Islet of Langerhans (tissue), 1 donor: Measurements from ENCODE around the gene SFMBT2.
A peak's percentile ranks its signal among the peaks of the same experiment; 100 is the strongest.

Source experiments
- FAIRE-seq: peaks from one replicate; lab custom pipeline; 2011; peaks lifted over from hg19 to GRCh38; lab: Jason Lieb, UNC

The SFMBT2 gene

DNA sequence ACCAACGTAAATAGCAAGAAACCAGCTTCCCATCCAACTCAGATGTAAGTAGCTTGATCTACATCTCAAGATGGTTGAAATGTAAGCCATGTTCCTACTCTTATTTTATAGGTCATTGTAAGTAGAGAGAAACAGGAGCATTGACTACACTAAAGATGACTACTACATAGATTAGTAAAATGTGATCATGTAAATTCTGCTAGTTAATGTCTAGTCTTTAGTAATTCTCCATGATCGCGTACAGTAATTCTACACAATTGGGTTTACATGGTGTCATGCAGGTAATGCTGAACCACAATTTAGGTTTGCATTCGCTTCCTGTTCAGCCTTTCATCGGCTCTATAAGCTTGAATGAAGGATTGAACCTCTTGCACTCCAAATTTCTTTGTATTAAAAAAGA, 14.9 kb upstream of the SFMBT2 start:
- FAIRE-seq: no peak

DNA sequence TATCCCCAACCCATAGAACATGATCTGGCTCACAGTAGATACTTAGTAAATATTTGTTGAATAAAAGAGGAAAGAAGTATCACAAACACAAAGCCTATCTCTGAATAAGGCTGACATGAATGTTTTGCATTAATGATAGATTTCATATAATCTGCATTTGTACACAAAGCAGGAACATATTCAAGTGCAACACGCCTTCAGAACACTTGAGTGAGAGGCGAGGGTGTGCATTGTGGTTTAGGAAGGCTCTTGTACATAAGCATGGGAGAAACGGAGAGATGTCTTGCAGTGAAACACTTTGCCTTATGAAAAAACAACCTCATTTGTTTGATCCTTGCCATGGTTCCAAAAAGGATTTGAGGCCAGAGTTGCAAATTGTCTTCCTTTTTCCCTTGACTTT, 14.1 kb upstream of the SFMBT2 start:
- FAIRE-seq: no peak

DNA sequence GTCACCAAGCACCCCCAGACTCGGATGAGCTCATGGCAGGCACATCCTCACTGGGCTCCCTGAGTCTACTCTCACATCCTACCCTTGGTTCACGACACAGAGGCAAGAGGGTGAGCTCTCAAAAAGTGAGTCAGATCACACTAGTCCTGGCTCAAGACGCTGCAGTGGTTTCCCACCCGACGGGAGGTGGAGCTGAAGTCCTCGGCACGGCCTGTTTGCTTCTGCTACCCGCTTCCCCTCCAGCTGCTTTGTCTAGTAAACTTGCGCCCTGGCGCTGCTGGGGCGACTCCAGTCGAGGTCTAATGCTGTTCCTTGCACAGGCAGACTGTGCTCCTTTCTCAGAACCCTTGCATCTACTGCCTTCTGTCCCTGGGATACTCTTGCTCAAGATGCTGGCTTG, 13.5 kb upstream of the SFMBT2 start:
- no peak for FAIRE-seq

DNA sequence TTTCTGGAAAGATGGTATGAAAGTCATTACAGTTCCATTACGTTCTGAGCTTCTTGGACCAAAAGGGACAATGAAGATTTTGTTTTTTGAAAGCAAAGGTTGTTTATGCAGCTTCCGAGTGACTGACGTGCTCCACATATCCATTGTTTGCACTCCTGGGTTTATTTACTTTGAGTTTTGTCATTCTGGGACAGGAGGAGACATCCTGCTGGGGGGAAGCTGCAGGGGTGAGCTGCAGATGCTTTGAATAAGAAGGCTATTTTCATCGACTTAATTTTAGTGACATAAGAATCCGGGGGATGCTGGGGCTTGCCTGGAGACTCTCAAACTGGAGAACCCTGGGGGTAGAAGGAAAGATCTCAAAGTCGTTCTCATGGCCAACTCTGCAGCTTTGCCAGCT, 12.7 kb upstream of the SFMBT2 start:
- FAIRE-seq: no peak

DNA sequence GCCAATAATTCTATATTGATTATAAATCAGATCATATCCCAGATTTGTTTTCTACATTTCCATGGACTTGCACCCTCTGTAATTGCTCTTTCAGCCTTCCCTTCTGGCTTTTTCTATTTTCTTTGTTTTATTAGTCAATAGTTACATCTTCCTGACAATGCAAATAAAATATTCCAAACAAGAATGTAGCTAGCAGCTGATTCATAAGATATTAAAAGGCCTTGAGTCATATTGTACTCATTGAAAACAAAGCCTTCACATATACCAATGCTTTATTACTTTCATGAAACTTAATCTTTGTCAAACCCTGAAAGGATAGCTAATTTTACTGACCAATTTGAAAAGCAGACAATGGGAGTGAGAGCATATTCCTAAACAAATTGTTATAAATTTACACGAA, 10.7 kb upstream of the SFMBT2 start:
- FAIRE-seq: no peak

DNA sequence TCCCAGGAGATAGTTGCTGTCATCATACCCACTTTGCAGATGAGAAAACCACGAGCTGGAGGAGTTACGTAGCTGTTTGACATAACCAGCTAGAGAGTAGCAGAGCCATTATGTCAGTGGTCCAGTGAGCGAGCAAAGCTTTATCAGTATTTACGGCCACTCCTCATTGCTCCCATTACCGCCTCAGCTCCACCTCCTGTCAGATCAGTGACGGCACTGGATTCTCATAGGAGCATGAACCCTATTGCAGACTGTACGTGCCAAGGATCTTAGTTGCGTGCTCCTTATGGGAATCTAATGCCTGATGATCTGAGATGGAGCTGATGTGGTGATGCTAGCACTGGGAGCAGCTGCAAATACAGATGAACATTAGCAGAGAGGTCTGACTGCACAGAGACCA, 9.2 kb upstream of the SFMBT2 start:
- no peak for FAIRE-seq

DNA sequence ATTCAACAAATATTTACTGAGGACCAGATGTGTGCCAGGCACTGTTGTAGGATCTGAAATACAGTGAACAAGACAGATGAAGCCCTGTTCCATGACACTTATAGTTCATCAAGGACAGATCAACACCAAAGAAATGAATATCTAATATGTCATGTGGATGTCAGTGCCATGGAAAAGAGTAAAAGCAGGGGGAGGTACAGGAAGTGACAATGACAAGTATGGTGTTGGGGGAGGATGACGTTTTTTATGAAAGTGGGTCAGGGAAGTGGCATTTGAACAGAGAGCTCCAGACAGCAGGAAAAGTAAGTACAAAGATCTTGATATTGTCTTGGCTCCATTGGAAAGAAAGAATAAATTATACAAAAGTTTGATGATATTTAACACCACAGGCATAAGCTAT, 7.0 kb upstream of the SFMBT2 start:
- FAIRE-seq: no peak

DNA sequence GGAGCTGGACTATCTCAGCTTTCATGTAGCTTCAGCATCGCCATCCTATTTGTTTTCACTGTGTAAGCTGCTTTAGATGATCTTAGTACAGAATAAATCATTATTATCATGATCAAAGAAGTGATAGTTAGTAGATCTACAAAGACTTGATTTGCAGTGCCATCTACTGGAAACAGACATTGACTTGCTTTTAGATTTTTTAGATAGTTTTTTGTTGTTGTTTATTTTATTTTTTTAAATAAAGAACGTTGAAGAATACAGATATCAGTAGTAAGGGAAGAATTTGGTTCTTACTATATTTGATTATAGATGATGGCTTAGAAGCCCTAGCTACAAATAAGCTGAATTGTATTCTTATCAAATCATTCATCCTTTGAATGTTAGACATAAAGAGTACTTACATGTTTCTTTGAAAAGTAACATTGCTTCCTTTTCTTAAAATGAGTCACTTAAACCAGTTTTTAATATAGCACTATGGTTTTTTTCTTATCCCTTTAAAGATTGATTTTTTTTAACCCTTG, 6.3 kb upstream of the SFMBT2 start:
- FAIRE-seq: peak; percentile 96

DNA sequence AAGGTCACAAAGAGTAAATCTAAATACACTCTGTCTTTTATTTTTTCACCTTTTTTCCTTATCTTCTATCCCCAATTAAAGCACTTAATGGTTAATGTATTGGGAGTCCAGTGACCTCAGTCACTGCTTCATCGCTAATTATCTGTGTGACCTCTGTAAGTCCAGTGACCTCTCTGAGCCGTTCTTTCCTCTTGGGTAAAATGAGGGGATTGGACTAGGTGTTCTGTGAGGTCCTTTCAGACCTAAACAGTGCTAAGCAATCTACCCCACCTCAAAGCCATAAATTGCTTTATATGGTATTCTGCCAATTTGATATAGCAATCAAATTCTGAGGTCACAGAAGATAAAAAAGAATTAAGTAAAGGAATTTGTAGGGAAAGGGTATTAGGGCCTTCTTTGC, 3.9 kb upstream of the SFMBT2 start:
- FAIRE-seq: no peak

DNA sequence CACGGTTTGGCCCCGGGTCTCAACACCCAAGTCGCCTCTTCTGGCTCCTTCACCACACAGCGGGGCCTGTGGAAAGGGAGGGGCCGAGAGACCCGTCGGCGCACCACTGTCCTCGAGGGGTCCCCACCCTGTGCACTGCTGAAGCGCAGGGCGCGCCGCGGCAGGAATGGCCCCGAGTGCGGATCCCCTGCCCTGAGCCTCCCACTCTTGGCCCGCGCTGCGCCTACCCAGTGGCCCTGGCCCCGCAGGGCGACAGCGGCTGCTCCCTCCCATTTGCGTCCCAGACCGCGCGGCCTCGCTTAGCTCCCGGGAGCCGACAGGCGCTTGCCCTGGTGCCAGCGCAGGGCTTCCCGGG, 2.1 kb upstream of the SFMBT2 start:
- FAIRE-seq: no peak

DNA sequence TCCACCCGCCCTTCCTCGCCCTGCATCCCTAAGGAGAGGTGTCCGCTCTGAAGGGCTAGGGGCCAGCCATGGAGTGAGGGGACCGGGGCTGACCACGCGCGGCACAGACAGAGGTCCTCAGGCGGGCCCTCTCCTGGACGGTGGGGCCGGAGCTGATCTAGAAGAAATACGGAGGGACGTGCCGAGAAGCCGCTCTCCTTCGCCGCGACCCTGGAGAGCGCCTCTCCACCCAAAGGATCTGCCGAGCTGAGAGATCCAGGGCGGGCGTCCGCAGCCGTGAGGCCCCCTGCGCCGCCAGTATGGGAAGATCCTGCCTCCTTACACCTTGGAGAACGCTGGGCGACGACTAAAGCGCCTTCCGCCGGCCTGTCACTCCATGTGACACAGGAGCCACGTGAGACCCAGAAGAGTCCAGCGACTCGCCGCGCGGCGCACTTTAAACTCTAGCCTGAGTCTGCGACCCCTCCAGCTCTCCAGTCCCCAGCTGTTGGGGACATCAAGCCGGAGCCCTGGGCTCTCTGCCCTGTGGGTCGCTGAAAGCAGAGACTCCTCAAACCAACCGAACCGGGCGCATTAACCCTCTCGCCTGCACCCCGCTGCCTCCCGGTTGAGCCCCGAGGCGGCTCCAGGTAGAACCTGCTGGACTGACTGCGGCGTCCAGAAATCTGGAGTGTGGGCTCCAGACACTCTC, 1.5 kb upstream of the SFMBT2 start:
- no peak for FAIRE-seq

DNA sequence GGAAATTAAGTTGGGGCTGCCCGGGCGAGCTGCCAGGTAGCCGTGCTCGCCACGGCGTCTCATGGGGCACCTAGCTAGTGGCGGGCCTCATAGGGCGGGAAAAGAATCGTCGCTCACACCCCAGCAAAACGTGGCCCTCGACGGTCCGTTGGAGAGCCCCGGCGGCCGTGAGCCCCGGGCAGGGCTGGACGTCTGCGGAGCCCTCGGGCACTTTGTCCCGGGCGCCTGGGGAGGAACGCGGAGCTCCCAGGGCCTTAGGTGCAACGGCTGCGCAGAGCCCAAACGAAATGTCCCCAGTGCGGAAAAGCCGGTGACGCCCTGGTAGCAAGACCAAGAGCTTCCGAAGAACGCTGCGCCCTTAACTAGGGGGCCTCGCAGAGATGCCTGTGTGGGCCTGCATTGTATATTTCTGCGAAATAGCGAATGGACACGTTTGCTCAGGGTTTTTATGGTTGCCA, 866 bp upstream of the SFMBT2 start:
- FAIRE-seq: no peak

DNA sequence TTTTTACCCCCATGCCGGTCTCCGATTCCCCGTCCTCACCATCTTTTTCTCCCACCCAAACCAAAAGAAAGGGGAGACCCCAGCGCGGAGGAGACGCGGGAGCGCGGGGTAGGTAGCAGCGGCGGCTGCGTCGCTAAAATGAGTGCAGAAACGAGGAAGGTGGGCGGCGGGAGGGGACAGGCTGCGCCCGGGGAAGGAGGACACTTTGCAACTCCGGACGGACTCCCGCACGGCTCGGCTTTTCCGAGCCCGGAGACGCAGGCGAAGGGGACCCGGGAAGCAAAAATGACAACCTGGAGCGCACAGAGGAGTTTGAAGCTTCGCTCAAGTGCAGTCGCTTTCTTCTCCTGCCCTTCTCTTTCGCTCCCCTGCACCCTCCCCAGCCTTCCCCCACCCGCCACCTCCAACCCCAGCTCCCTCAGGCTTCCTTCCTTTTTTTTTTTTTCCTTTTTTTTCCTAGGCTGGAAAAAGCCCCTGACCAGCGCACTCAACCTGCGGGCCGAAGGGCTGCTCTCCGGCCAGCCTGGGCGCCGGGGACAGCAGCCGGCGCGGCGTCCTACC, 453 bp downstream of the SFMBT2 start:
- FAIRE-seq: no peak

DNA sequence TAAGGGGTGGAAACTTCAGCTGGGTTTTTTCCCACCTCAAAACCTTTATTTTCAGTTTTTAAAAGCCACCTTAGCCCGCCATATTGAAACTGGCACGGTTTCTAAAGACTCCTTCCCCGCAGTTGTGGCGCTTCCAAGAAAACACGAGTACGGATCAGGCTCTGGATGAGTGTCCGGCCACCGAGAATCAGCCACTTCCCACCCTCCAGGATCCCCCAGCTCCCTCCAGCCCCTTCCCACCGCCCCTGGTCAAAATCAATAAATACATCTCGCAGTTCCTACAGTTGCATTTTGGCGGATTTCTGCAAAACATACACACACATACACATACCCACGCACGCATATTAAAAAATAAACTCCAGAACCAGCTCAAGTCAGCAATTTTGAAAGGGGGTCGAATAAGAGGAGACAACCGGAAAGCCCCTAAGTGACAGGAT, 1.1 kb downstream of the SFMBT2 start:
- FAIRE-seq: no peak

DNA sequence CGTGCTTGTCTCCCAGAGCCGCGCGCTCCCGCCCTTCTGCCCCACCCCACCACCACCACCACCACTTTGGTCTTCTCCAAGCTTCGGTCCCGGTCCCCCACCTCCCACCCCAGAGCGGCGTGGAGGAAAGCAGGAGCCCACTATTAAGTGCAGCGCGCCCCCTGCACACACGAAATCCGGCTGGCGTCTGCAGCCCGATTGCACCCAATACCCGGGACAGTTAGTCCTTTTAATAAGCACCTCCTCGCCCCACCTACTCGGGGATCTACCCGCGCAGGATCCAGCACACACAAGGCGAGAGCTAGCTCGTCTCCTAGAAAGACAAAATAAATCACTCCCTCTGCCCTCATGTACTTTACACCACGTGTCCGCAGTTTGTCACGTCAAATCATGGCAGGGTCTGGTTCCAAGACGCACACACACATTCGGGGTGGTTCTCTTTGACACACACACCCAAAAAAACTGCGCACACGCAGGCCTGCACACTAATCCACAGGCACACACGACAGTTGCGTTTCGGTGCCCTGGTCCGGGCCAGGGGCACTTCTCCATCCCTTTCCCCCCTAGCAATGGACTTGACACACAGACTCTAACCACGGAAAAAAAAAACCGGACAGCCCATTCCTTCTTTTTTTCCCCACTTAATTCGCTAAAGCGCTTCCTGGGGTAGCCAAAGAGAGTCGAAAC, 1.6 kb downstream of the SFMBT2 start:
- FAIRE-seq: no peak

DNA sequence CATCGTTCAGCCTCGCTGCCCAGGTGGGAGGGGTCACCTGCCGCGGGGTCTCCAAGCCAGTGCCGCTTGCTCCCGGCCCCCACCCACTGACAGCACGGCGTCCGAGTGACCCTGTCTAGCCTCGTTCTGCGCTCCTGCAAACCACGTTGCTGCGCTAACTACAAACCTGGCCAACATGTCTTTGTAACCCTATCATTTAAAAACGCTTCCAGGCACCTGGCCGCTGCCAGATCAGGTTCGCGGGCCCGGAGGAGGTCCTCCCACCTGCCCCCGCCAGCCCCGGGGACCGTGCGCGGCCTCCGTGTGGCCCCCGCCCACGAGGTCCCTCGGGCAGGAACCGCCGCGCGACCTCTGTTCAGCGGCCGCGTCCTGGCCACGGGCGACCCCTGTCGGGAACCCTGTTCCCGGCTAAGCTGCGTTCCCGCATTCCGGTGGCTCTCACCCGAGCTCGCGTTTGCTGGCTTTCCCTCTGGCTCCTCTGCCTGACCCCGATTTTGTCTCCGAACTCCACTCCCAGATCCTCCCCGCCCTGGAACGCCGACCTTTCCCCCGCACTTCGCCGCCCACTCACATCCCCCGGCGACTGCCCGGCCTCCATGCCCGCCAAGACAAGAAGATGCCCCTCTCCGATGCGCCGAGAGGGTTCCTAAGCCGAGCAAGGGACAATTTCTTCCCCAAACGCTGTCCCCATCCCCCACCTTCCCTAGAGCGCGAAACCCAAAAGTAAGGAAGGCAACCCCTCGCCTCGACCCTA, 2.4 kb downstream of the SFMBT2 start:
- no peak for FAIRE-seq

DNA sequence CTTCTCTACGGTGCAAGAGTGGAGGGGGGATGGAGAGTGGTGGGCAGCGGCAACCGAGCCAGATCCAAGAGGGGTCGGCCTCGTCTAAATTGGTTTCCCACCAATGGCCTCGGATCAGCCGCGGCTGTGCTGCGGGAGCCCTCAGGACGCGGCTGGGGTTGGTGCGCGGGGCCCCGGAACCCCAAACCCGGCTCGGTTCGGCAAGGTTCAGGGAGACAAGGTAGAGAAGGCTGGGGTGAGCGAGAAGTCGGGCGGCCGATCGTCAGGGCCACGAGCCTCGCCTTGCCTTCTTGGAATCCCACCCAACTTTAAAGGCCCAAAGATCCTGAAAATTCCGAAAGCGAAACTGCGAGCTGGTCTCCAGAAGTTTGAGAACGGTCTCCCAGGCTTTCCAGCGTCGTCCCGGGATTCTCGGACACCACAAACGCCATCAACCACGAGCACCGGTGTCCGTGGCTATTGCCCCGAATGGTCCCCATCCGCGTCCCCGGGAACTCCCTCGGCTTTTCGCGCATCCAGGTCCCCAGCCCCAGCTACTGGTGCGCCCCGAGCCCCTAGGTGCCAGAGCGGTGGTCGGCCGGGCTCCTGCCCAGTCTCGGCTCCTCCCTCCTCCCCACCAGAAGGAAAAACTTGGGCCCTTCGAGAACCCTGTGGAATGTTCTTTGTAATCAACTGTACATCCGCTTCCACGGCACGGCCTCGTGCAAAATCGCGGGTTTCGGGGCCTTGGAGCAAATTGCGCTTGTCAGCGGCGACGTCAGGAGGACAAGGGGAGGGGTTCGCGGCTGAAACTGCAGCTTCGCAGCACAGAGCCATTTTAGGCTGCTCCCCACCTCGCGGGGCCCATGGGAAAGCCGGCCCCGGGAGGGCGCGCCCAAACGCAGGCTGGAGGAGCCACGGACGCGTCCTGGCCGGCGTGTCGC, 3.2 kb downstream of the SFMBT2 start:
- FAIRE-seq: no peak

DNA sequence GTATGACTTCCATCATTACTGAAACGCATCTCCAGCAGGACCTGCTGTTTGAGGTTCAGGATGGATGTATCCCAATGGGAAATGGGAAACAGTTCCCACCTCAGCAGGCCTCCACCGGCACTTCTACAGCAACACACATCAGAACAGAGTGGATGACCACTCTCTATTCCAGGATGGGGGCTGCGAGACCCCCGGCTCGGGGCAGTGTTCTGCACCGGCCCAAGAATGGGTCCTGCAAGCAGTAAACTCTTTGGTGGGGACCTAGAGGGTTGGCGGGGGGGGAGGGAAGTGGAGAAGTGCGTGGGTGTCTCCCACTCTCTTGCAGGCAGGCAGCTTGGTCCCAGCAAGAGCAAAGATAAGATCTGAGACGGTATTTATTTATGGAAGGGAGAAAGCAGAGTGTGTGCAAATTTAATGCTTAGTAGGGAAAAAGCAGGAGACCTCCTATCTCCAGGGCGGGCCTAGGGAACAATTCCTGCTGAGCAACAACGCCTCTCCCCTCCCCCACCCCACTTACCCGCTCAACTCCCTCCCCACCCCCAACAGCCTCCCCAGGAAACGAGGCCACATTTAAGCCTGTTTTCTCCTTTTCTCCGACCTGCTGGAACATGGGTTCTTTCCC, 4.0 kb downstream of the SFMBT2 start:
- no peak for FAIRE-seq

DNA sequence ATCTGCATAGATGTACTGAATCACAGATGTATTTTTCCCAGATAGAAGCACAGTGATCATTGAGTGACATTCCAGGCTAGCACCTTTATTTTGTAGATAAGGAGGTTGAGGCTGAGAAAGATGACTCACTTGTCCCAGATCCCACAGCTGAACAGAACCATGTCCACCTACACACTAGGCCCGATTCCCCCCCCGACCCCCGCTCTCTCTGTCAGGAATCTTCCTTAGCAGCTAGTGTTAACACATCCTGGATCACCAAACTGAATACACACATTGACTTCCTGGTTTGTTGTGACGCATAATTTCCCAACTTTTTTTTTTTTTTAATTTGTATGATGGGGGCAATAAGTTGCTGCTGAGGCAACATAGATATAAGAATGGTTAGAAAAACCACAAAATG, 5.2 kb downstream of the SFMBT2 start:
- no peak for FAIRE-seq

DNA sequence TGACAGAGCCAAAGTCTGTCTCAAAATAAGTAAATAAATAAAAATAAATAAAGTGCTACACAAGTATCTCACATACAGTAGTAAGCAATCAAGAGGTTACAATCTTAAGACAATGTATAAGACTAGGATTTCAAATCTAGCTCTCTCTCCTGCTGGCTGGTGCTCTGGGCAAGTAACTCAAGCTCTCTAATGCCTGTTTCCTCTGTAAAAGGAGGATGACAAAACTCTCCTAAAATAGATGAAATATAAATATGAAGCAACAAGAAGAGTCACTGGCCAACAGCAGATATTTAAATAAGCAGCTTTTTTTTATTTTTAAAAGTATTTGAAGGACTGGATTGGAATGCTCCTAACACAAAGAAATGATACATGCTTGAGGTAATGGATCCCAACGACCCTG, 7.2 kb downstream of the SFMBT2 start:
- no peak for FAIRE-seq

DNA sequence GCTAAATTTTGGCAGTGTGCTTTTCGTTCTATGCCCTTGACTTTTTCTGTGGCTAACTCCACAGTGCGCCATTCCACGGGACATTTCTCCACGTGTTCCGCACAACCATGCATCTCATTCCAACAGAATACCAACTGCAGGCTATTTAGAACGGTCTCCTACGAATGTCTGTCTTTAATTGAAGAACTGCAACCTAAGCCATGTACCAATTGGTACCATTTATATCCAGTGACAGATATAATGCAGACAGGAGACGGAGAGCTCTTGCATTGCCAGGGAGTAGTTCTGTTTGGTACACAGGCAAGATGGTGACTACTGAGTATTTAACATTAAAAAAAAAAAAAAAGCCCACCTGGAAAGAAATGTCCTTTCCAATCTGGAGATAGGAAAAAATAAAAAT, 9.1 kb downstream of the SFMBT2 start:
- FAIRE-seq: no peak
